NCI-H526 treated with DMSO at 0.1 percent for 48 hours (cell line): Measurements from ENCODE around the gene AK3.

Experiments
- DNase-seq: peaks from one replicate; lab custom pipeline; 2025; lab: John Stamatoyannopoulos, UW

Gene AK3

GRCh38 chr9:4706021-4706420 is 35.0 kb downstream of the AK3 start:
- DNase-seq, result no peak

DNA sequence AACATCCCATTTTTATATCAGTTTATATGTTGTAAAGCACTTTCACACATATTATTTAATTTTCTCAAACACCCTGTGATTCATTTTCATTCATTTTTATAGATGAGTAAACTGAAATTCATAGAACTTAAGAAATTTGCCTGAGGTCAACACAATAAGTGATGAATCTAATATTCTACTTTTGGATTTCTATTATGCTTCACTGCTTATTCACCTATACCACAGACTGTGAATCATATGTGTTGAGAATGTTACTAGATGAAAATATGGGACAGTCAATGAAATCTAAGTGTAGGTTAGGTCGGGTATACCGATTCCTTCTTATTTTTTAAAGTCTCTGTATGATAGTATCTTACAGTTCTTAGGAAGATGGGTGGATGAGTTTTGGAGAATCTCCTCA is 36.9 kb downstream of the AK3 start:
- DNase-seq, result no peak

- DNase-seq, result no peak
These were observed 39.5 kb downstream of the AK3 start for GRCh38 chr9:4701526-4701925.

DNA sequence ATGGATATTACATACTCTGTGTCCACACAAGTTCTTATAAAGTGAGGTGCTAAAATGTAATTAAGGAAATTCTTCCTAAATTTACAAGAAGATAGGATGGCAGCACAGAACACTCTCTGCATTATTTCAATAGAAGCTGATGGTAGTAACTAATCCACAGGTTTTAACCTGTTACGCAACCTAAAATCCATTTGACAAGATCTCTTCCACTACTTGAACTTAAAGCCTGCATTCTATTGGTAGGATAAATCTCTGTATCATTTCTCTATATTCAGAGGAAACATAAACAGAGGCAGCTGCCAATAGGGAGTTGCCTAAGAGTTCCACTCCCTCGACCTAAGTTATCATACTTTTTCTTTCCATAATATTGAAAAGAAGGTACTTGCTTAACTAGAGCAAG is 40.1 kb downstream of the AK3 start:
- no peak for DNase-seq

DNA sequence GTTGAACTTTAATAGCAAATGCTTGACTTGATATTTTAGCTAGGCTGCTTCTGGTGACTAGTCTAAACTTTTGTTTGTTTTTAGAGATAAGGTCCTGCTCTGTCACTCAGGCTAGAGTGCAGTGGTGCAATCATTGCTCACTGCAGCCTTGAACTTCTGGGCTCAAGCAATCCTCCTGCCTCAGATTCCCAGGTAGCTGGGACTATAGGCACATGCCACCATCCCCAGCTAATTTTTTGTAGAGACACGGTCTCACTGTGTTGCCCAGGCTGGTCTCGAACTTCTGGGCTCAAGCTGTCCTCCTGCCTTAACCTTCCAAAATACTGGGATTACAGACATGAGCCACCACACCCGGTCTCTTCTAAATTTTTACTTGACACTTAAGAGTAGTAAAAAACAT is 40.9 kb downstream of the AK3 start:
- no peak for DNase-seq

DNA sequence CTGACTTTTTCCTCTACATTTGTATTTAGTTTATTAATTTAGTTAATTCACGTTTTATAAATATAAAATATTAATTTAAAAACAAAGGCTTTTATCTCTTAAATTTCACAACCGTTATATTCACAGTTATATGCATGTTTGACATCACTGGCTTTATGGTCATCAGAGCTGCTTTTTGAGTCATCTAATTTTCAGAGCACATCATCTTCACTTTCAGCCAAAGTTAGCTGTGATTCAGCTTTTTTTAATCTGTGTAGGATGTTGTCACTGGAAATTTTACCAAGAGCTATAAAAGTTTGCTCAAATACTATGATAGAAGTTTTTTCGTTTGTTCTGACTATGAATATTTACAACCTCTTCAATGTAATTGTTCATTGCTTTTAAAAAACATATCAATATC is 49.2 kb downstream of the AK3 start:
- DNase-seq, result no peak

DNA sequence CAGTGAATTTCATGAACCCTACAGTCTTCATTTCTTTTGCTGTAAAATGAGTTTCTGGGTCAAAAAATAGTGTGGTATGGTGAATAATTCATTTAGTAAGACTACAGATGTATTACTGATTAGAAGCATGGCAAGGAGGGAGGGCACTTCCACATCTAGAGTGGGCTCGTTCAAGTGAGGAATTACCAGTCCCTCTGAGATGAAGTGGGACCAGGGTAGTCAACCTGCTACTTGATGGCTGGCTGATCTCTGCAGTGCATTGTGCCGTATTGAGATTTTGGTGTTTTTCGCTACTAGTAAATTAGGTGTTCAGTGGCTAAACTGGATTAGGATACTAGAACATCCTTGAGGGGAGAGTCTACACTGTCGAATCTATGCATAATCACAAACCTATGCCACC is 50.9 kb downstream of the AK3 start:
- DNase-seq, result no peak

GRCh38 chr9:4689687-4690104 is 51.3 kb downstream of the AK3 start:
- DNase-seq, result no peak

DNA sequence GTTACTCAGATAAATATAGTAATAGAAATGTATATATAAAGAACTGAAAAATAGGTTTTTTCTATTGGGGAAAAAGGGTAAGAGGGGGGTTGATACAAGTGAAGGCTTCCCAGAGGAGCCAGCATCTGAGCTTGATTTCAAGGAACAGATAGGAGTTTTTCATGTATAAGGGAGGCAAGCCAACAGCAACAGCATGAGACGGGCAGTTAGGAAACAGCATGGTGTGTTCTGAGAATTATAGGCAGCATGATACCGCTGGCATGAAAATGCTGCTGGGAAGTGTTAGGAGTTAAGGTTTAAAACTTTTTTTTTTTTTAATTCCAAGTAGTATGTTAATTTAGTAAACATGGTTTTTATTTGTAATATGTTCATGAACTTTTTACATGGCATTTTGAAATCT is 52.0 kb downstream of the AK3 start:
- DNase-seq, result no peak

DNA sequence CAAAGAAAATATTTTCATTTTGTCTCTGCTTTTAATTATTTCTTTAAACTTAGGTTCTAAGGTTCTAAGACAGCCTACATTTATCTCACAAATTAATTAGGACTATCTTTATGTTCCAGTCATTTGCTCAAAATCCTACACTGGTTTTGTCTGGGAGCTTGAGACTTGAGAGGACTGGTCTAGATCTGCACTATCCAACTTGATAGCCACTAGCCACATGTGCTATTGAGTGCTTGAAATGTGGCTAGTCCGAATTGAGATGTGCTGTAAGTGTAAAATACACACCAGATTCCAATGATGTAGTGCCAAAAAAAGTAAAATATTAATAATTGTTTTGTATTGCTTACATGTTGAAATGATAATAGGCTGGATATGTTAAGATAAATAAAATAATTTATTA is 54.4 kb downstream of the AK3 start:
- no peak for DNase-seq

DNA sequence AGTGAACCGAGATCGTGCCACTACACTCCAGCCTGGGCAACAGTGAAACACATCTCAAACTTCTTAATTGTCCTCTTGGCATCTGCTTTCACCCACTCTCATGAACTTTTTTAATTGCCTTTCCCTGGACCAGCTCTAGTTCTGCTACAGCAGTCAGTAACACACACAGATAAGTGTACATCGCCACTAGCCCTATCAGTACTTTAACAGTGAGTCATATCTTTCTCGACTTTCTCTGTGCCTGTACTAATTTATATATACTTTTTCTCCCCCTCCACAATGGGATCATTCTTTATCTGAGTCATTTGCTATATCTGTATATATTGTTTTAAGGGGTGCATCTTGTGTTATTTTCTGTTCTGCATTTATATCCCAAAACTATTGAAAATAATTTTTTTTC is 54.9 kb downstream of the AK3 start:
- no peak for DNase-seq

- DNase-seq, result no peak
These were observed 56.2 kb downstream of the AK3 start for GRCh38 chr9:4684820-4685219.

DNA sequence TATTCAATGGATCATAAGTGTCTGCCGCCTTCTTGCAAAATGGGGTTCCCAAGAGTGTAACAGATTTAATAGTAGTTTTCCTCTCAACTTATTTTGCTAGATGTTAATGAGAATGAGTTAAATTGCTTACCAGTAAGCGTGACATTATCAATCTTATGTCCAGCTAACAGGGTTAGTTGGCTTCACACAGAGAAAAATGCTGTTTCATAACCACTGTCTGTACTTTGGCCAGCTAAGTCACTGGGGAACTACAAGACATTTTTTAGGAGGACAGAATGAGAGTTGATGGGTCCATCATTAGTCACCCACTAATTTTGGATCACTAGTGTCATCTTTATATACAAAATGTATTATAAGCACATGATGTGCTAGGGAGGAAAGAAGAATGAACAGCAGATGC is 60.3 kb downstream of the AK3 start:
- DNase-seq, result no peak

- DNase-seq, result no peak
These were observed 60.9 kb downstream of the AK3 start for GRCh38 chr9:4680173-4680525.

DNA sequence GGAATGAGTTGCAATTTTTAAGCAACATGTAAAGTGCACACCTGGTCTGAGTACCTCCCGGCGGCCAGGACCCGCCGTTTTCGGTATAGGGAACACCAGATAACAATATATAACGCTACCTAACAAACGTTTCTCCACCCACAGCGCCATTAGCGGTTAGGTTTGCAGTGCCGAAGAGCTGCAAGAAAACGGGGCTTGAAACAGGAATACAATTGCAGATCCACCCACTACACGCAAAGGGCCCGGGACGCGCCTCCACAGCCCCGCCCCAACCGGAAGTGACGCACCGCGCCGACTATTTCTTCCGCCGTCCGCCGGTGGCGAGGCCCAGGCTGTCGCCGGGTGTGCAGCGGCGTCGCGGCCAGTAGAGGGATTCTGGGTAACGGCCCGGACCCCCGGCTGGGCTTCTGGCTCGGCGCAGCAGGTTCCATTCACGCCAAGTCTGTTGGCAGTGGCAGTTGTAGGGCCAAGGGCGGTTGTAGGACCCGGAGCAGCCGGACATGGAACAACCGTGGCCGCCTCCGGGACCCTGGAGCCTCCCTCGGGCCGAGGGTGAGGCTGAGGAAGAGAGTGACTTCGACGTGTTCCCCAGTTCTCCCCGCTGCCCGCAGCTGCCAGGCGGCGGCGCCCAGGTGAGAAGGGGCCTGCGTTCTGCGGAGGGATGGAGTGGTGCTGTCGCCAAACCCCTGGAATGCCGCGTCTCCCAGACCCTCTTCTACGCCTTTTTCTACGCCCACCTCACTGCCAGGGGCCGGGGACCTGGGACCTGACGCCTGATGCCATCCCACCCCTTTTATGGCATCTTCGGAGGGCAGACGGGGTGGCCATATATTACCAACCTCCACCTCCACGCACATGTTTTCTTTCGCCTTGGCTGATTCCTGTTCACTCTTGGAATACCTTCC is 61.5 kb downstream of the AK3 start, which contains the start of gene CDC37L1:
CDC37L1 (plus strand) TSS at position 302 of the 905 bp plus-strand sequence; CDS start at position 501, 199 bp downstream.
- DNase-seq, result peak; percentile 92

DNA sequence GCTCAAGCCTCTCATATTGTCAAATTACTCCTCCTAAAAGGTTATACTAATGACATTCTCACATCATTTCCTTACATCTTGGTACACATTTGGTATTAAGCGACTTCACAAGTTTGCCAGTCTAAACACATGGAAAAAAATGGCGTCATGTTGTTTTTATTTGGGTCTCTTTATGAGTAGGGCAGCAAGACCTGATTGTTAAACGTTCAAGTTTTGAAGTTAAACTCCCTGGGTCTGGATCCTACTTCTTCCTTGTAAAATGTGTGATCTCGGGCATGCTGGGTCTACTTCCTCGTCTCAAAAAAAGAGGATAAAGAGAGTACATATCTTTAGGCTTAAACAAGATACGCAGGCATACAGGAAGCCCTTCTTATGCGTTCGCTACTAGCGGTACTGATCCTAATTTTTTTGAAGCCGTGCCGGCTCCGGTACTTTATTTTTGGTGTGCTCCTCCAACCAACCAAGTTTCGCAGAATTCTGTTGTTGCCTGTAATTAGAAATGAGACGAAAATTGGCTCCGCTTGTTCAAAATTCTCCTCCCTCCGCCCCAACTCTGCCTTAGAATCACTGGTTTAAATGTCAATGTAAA is 62.2 kb downstream of the AK3 start:
- DNase-seq, result peak; percentile 70

- no peak for DNase-seq
These were observed 63.6 kb downstream of the AK3 start for GRCh38 chr9:4677392-4677791.

DNA sequence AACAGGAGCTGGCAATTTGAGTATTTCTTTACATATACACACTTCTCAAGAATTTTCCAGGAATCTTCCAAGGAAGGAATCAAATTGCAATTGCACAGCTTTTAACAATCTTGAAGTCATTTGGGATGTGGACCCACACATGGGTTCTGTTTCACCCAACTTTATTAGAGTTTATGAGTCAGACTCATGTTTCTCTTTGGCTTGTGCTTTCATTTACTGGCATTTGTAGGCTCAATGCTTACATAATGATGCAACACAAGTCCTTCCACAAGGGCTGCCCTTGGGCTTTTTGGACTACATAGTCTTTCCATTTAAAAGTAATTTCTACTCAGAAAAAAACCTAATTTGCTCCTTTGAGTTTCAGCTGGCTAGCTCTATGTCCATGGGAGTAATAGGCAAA is 66.2 kb downstream of the AK3 start:
- no peak for DNase-seq

GRCh38 chr9:4671737-4672136 is 69.3 kb downstream of the AK3 start:
- DNase-seq, result no peak

DNA sequence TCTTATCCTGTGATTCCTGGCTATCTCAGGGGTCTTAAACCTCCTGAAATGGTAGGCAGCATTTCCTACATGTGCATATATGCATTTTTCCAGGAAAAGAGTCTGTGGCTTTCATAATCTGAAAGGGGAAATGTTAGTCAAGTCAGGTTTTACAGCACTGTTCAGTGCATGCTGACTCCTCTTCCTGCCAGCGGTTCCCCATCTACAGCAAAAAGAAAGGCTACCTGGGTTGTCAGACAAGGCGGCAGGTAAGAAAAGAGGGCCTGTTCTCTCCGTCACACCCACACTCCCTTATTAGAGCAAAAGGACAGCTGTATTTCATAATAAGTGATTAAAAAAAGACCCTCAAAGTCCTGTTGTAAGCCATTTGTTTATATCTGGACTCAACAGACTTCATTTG is 70.4 kb downstream of the AK3 start:
- no peak for DNase-seq

DNA sequence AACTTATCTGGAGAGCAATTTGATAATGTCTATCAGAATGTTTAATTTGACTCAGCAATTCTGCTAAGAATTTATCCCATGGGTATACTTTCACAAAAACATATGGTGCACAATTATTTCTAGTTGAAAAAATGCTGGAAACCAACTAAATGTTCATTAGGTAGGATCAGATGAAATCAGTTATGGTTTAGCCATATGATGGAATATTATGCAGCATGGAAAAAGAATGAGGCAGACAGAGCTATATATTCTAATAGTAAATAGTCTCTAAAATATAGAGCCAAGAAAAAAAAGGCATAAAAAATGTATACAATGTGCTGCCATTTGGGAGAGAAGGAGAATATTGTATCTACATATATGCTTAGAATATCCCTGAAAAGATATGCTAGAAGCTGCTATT is 71.1 kb downstream of the AK3 start:
- no peak for DNase-seq

DNA sequence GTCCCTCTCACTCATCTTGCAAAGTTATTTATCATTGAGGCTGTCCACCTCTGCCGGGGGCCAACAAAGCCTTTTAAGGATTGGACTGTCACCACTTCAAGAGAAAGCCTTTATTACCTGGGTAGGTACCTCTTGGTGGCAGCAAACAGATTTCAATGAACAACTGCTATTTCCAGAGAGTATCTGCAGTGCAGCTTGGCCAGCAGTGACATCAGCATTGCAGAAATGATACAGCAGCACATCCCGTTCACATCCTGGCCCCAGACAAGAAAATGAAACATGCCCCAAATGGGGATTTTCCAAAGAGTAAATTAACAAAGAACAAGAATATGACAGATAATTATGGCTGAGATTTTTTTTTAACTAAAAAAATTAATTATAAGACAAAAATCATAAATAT is 72.4 kb downstream of the AK3 start:
- DNase-seq, result no peak

DNA sequence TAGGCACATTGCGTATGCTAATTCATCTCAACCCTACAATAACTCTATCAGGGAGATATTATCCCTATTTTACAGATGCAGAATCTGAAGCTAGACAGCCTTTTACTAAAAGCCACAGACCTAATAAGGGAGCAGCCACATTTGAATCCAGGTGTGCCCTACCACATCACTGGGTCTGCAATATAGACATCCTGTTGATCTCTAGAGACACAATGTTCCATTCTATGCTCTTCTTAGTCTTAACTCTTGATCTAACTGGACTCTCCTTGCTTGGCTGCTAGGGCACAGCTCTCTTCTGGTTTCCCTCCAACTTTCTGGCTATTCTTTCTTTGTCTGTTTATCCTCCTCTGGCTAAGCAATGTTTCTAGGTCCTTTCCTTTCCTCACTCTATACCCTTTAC is 73.3 kb downstream of the AK3 start:
- no peak for DNase-seq
